HepG2 (cell line): ENCODE results near the gene PPIL6. TPM values are rescaled to one million over a fixed set of nuclear protein-coding genes. Genes with fewer than 3 reads are reported as not detected.

ENCODE experiments used
- CCDC6 ChIP-seq: sonication (generic); formaldehyde crosslinking; IDR thresholded peaks from 2 replicates; pipeline ENCODE4 v1.8.1; 2022; ENCODE audit warnings: mild to moderate bottlenecking, missing genetic modification reagents, moderate library complexity
- CEBPZ ChIP-seq: IDR thresholded peaks from 2 replicates; pipeline ENCODE4 v1.6.1; 2012; ENCODE audit warnings: low read length, improper control_type of control experiment
- DR1 ChIP-seq: sonication (generic); formaldehyde crosslinking; IDR thresholded peaks from 2 replicates; pipeline ENCODE4 v1.8.0; 2021; ENCODE audit warnings: mild to moderate bottlenecking, missing genetic modification reagents, inconsistent platforms
- E2F2 ChIP-seq: sonication (generic); formaldehyde crosslinking; IDR thresholded peaks from 2 replicates; pipeline ENCODE4 v1.4.0; 2020; ENCODE audit warnings: missing genetic modification reagents, borderline replicate concordance
- HINFP ChIP-seq: sonication (generic); formaldehyde crosslinking; IDR thresholded peaks from 2 replicates; pipeline ENCODE4 v1.4.0; 2020; ENCODE audit warnings: low read depth, mild to moderate bottlenecking, missing genetic modification reagents
- HIVEP1 ChIP-seq: sonication (generic); formaldehyde crosslinking; IDR thresholded peaks from 2 replicates; pipeline ENCODE4 v1.4.0; 2020; ENCODE audit warnings: mild to moderate bottlenecking, missing genetic modification reagents
- JUN ChIP-seq: sonication (generic); formaldehyde crosslinking; IDR thresholded peaks from 2 replicates; pipeline ENCODE4 v1.4.0; 2020; ENCODE audit warnings: mild to moderate bottlenecking, missing genetic modification reagents
- KLF6 ChIP-seq: IDR thresholded peaks from 2 replicates; pipeline ENCODE4 v1.8.0; 2016; ENCODE audit warnings: missing biosample characterization, missing genetic modification reagents
- NFE2 ChIP-seq: sonication (generic); formaldehyde crosslinking; IDR thresholded peaks from 2 replicates; pipeline ENCODE4 v1.4.0; 2020; ENCODE audit warnings: missing genetic modification reagents
- NRL ChIP-seq: sonication (generic); formaldehyde crosslinking; IDR thresholded peaks from 2 replicates; pipeline ENCODE4 v1.5.0; 2020; ENCODE audit warnings: missing genetic modification reagents, mild to moderate bottlenecking, moderate library complexity, borderline replicate concordance
- RXRA ChIP-seq: sonication (generic); formaldehyde crosslinking; IDR thresholded peaks from 2 replicates; pipeline ENCODE4 v1.5.1; 2020; ENCODE audit warnings: missing genetic modification reagents
- SIN3A ChIP-seq: IDR thresholded peaks from 2 replicates; pipeline ENCODE4 v1.6.1; 2011; ENCODE audit warnings: low read depth, mild to moderate bottlenecking, control low read depth, low read length, borderline replicate concordance
- SMYD3 ChIP-seq: sonication (generic); formaldehyde crosslinking; IDR thresholded peaks from 2 replicates; pipeline ENCODE4 v1.8.1; 2023; ENCODE audit warnings: mild to moderate bottlenecking, missing genetic modification reagents
- TBP ChIP-seq: sonication (generic); formaldehyde crosslinking; IDR thresholded peaks from 2 replicates; pipeline ENCODE4 v1.5.0; 2020; ENCODE audit warnings: missing genetic modification reagents
- ZMAT3 ChIP-seq: sonication (generic); formaldehyde crosslinking; conservative IDR thresholded peaks from 2 replicates; pipeline ENCODE4 v1.7.0; 2021; ENCODE audit warnings: missing genetic modification reagents
- ZNF12 ChIP-seq: sonication (generic); formaldehyde crosslinking; IDR thresholded peaks from 2 replicates; pipeline ENCODE4 v1.5.0; 2020; ENCODE audit warnings: missing genetic modification reagents
- ZNF205 ChIP-seq: IDR thresholded peaks from 2 replicates; pipeline ENCODE4 v1.6.1; 2018; ENCODE audit warnings: missing biosample characterization, missing genetic modification reagents
- ZNF737 ChIP-seq: sonication (generic); formaldehyde crosslinking; IDR thresholded peaks from 2 replicates; pipeline ENCODE4 v1.5.0; 2020; ENCODE audit warnings: missing genetic modification reagents, mild to moderate bottlenecking, borderline replicate concordance
- polyA plus RNA-seq, 8 experiments: library from polyadenylated mRNA; depleted of rRNA in 3 of 8; stranded (reverse) in 7 of 8; unstranded in 1 of 8; fragments of >200 nt; fragmentation: Illumina TruSeq in 4 of 8; extraction: Trizol in 4 of 8; gene quantifications; 2 replicates each; pipeline versions ENCODE4 v1.2.1 to v1.2.3, GENCODE V29; 2011 to 2016; ENCODE audit warnings: low read depth in 4 of 8, missing spikeins in 1 of 8, mixed read lengths in 1 of 8; ENCODE audit not compliant: insufficient read depth in 1 of 8
- total RNA-seq, 5 experiments: library from RNA; depleted of rRNA; stranded (reverse); fragments of >200 nt; fragmentation: Illumina TruSeq; extraction: Trizol; gene quantifications; 2 replicates each; pipeline ENCODE4 v1.2.3, GENCODE V29; 2016; ENCODE audit warnings: low read depth in 1 of 5
- TF ChIP-seq, protein P1 (sequence below): sonication (generic); formaldehyde crosslinking; IDR thresholded peaks from 2 replicates; pipeline ENCODE4 v1.5.0; 2020; ENCODE audit warnings: missing genetic modification reagents, mild to moderate bottlenecking, borderline replicate concordance
- TF ChIP-seq, protein P2 (sequence below): sonication (generic); formaldehyde crosslinking; IDR thresholded peaks from 2 replicates; pipeline ENCODE4 v1.8.0; 2022; ENCODE audit warnings: missing genetic modification reagents, mild to moderate bottlenecking, moderate library complexity, borderline replicate concordance

The PPIL6 gene
- total and polyA plus RNA-seq, 2 of the 13 experiments (the other 11 are each of a cell fraction or from before 2014, with no cell fraction given), result 0.22 to 0.46 TPM

DNA sequence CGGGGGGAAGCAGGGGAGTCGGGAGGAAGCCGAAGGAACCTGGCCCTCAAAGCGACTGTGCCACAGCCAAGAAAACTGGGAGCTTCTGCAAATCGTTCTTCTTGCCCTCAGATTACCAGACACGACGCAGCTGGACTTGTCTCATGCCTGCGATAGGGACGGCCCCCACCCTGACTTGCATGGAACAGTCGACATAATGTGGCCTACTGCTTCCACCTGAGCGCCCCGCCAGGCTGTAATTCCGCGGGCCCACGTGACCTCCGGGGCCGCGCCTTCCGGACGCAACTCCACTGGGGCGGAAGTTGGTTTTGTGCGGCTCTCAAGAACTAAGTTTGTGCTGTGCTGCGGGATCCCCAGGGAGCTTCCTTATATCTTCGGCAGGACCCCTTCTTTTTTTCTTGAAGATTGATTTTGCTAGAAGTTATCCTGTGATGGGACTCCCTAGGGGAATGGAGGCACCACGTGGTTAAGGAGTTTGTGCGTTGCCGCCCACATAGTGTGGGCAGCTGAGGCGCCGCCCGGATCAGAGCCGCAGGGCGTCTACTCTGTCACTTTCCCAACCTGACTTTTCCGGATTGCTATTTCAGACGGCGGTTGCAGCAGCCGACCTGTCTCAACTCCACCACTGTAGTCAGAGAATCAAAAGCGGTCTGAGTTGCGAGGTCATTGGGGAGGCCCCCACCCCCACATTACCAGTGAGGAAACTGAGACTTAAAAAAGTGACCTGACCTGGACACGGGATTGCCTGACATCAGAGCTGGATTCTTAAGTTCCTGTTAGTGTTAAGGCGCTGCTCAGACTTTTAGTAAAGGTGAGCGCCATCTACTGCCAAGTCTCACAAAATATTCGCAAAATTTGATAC is 57.6 kb downstream of the PPIL6 start (continued):
- TF ChIP-seq ZNF737 (CRISPR knock-in tag) (no peak), E2F2 (CRISPR knock-in tag) (no peak; the same call in 1 of the 2 replicates), ZMAT3 (no peak), CCDC6 (CRISPR knock-in tag) (no peak), CEBPZ (no peak), SIN3A (peak; percentile 77), ZNF12 (no peak; the same call in 1 of the 2 replicates), HINFP (no peak), ZNF205 (CRISPR knock-in tag) (no peak; the same call in 1 of the 2 replicates), HIVEP1 (no peak), KLF6 (peak; percentile 36; the same call in 1 of the 2 replicates), NRL (CRISPR knock-in tag) (no peak), RXRA (CRISPR knock-in tag) (no peak), TBP (CRISPR knock-in tag) (no peak), JUN (no peak; the same call in 1 of the 2 replicates), NFE2 (no peak), DR1 (CRISPR knock-in tag) (0 out of 2 replicates have a peak, but pooled peaks have one; percentile 9), SMYD3 (CRISPR knock-in tag) (0 out of 2 replicates have a peak, but pooled peaks have one; percentile 68)
- TF ChIP-seq, protein P1, sequence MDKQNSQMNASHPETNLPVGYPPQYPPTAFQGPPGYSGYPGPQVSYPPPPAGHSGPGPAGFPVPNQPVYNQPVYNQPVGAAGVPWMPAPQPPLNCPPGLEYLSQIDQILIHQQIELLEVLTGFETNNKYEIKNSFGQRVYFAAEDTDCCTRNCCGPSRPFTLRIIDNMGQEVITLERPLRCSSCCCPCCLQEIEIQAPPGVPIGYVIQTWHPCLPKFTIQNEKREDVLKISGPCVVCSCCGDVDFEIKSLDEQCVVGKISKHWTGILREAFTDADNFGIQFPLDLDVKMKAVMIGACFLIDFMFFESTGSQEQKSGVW (CRISPR knock-in tag), result no peak
- TF ChIP-seq, protein P2, sequence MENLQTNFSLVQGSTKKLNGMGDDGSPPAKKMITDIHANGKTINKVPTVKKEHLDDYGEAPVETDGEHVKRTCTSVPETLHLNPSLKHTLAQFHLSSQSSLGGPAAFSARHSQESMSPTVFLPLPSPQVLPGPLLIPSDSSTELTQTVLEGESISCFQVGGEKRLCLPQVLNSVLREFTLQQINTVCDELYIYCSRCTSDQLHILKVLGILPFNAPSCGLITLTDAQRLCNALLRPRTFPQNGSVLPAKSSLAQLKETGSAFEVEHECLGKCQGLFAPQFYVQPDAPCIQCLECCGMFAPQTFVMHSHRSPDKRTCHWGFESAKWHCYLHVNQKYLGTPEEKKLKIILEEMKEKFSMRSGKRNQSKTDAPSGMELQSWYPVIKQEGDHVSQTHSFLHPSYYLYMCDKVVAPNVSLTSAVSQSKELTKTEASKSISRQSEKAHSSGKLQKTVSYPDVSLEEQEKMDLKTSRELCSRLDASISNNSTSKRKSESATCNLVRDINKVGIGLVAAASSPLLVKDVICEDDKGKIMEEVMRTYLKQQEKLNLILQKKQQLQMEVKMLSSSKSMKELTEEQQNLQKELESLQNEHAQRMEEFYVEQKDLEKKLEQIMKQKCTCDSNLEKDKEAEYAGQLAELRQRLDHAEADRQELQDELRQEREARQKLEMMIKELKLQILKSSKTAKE (CRISPR knock-in tag), result no peak
